Upper lobe of right lung (tissue), 1 donor: ENCODE data around the gene SPRR1A. TPM values are rescaled to one million over a fixed set of nuclear protein-coding genes. Genes with fewer than 3 reads are reported as not detected.

Experiments
- ATAC-seq: fragments of 200-7000 bp; cut with Tn5 transposase; one replicate; pipeline ENCODE4 v1.9.1; 2020; ENCODE audit warnings: mild to moderate bottlenecking, moderate library complexity
- DNase-seq: peaks from one replicate; pipeline ENCODE4 v3.0.0-alpha.2; 2020
- H3K27ac ChIP-seq: fragments of 200-600 bp; one replicate; pipeline ENCODE4 v1.8.0; 2022
- H3K27me3 ChIP-seq: fragments of 200-600 bp; one replicate; pipeline ENCODE4 v1.8.0; 2022; ENCODE audit warnings: mild to moderate bottlenecking
- H3K36me3 ChIP-seq: fragments of 200-600 bp; one replicate; pipeline ENCODE4 v1.8.0; 2022
- H3K4me1 ChIP-seq: fragments of 200-600 bp; one replicate; pipeline ENCODE4 v1.8.0; 2022
- H3K4me3 ChIP-seq: fragments of 200-600 bp; one replicate; pipeline ENCODE4 v1.8.0; 2022; ENCODE audit warnings: mild to moderate bottlenecking
- H3K9me3 ChIP-seq: fragments of 200-600 bp; one replicate; pipeline ENCODE4 v1.8.0; 2022
- intact Hi-C: fragments of 100-400 bp; cut with DNase I; formaldehyde crosslinking; loops from one replicate; pipeline ENCODE4 v1.11.0; 2022
- total RNA-seq: library from RNA; stranded (reverse); fragmentation: NEBNext Ultra II Directional; extraction: Animal tissue kit (Norgen Biotek cat#: 25700); gene quantifications from one replicate; pipeline ENCODE4 v1.2.1, GENCODE V29; 2021
- TF ChIP-seq, protein P1 (sequence below): fragments of 200-600 bp; IDR thresholded peaks from one replicate; pipeline ENCODE4 v1.8.0; 2022; ENCODE audit warnings: antibody characterized with exemption
- donor health status: DM: no; HTN: yes; CAD: no; lungs with severe emphysema.

SPRR1A gene
- total RNA-seq, 1 donor from 2014 or later, result not detected

- TF ChIP-seq, protein P1, sequence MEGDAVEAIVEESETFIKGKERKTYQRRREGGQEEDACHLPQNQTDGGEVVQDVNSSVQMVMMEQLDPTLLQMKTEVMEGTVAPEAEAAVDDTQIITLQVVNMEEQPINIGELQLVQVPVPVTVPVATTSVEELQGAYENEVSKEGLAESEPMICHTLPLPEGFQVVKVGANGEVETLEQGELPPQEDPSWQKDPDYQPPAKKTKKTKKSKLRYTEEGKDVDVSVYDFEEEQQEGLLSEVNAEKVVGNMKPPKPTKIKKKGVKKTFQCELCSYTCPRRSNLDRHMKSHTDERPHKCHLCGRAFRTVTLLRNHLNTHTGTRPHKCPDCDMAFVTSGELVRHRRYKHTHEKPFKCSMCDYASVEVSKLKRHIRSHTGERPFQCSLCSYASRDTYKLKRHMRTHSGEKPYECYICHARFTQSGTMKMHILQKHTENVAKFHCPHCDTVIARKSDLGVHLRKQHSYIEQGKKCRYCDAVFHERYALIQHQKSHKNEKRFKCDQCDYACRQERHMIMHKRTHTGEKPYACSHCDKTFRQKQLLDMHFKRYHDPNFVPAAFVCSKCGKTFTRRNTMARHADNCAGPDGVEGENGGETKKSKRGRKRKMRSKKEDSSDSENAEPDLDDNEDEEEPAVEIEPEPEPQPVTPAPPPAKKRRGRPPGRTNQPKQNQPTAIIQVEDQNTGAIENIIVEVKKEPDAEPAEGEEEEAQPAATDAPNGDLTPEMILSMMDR, result no peak
- no peak for ATAC-seq
- intact Hi-C loops, result no loop called here
- DNase-seq, result no peak
- no peak within 1 kb of the TSS for H3K27ac ChIP-seq
- no peaks in the 10 kb centered on the region for H3K9me3 ChIP-seq
- H3K4me1 ChIP-seq, result no peaks in the 10 kb centered on the region
- no peaks in the 10 kb centered on the region for H3K27me3 ChIP-seq
- no peaks in the 10 kb centered on the region for H3K36me3 ChIP-seq
- no peak within 1 kb of the TSS for H3K4me3 ChIP-seq
These were observed 37.1 kb upstream of the SPRR1A start, which contains the start of gene SPRR5 for GRCh38 chr1:152946651-152947256. Gene SPRR5, plus strand, starts transcription at chr1:152947206. Its CDS starts 1,349 bp downstream, at chr1:152948555.

- Histone ChIP-seq H3K4me1 (no peaks in the 10 kb centered on the region), H3K27ac (no peak overlapping the region), H3K27me3 (no peaks in the 10 kb centered on the region), H3K36me3 (no peaks in the 10 kb centered on the region), H3K4me3 (no peak overlapping the region), H3K9me3 (no peaks in the 10 kb centered on the region)
- TF ChIP-seq, protein P1, result no peak
- no peak for ATAC-seq
- intact Hi-C loops, result no loop called here
- no peak for DNase-seq
These were observed 32.2 kb upstream of the SPRR1A start for GRCh38 chr1:152951711-152952110.

DNA sequence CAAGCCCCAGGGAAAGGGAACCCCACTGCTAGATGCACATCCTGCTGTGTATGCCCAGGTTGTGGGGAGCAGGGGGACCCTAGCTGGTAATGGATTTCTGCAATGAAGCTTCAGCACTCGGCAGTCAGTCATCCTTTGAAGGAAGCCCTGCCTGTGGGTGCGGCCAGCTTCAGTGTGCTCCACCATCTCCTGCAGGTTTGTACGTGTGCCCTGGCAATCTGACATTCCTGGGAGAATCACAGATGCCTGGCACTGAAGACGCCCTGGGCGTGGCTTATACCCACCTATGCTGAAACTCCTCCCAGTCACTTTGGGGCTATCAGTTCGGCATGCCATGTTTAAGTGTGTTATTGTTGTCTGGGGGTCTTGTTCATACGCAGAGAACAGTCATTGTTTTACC lies 30.1 kb upstream of the SPRR1A start:
- no peak overlapping the region for H3K4me3 ChIP-seq
- no peaks in the 10 kb centered on the region for H3K27me3 ChIP-seq
- TF ChIP-seq, protein P1, result no peak
- H3K9me3 ChIP-seq, result no peaks in the 10 kb centered on the region
- ATAC-seq (no peak), DNase-seq (no peak)
- no peaks in the 10 kb centered on the region for H3K36me3 ChIP-seq
- no peaks in the 10 kb centered on the region for H3K4me1 ChIP-seq
- intact Hi-C loops, result no loop called here
- H3K27ac ChIP-seq, result no peak overlapping the region

- Histone ChIP-seq H3K27me3 (no peaks in the 10 kb centered on the region), H3K4me3 (no peak overlapping the region), H3K36me3 (no peaks in the 10 kb centered on the region), H3K27ac (no peak overlapping the region), H3K4me1 (no peaks in the 10 kb centered on the region), H3K9me3 (no peaks in the 10 kb centered on the region)
- intact Hi-C loops, result no loop called here
- TF ChIP-seq, protein P1, result no peak
- ATAC-seq (no peak), DNase-seq (no peak)
These were observed 29.4 kb upstream of the SPRR1A start for GRCh38 chr1:152954436-152954835.

DNA sequence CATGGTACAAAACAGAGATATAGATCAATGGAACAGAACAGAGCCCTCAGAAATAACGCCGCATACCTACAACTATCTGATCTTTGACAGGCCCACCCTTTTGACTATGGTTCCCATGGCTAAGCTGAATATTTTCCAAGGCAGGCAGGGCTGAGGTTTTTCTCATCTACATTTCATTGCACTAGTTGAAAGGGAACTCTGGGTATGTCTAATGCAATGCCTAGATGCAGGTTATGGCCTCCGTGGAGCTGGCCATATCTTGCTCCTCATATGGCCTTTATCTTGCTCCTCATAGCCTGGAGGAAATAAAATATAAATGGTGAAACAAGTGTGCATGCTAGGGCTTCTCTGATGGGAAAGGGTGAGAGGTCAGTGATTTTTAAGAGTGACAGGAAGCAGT lies 26.3 kb upstream of the SPRR1A start:
- DNase-seq, result no peak
- TF ChIP-seq, protein P1, result no peak
- no peaks in the 10 kb centered on the region for H3K27me3 ChIP-seq
- ATAC-seq, result no peak
- no peaks in the 10 kb centered on the region for H3K36me3 ChIP-seq
- H3K4me1 ChIP-seq, result no peaks in the 10 kb centered on the region
- H3K4me3 ChIP-seq, result no peak overlapping the region
- no peaks in the 10 kb centered on the region for H3K9me3 ChIP-seq
- intact Hi-C loops, result no loop called here
- no peak overlapping the region for H3K27ac ChIP-seq

GRCh38 chr1:152959273-152959672 lies 24.6 kb upstream of the SPRR1A start:
- H3K27me3 ChIP-seq, result no peaks in the 10 kb centered on the region
- H3K27ac ChIP-seq, result no peak overlapping the region
- no peak for DNase-seq
- no peaks in the 10 kb centered on the region for H3K4me1 ChIP-seq
- no peak for ATAC-seq
- H3K9me3 ChIP-seq, result no peaks in the 10 kb centered on the region
- no peaks in the 10 kb centered on the region for H3K36me3 ChIP-seq
- intact Hi-C loops, result no loop called here
- TF ChIP-seq, protein P1, result no peak
- no peak overlapping the region for H3K4me3 ChIP-seq
